Mesendoderm (in vitro differentiated cells): ENCODE data around the gene GABRA5.

Source experiments
- DNase-seq: peaks from one replicate; pipeline ENCODE4 v3.0.0; 2013
- H2AK5ac ChIP-seq: 2 replicates; pipeline ENCODE4 v1.6.1; 2013; ENCODE audit warnings: low read length, inconsistent platforms
- H2BK120ac ChIP-seq: 2 replicates; pipeline ENCODE4 v1.6.1; 2013; ENCODE audit warnings: low read depth, mild to moderate bottlenecking, low read length, moderate library complexity, mixed read lengths
- H2BK15ac ChIP-seq: replicated peaks from 2 replicates; pipeline ENCODE4 v1.6.1; 2013; ENCODE audit warnings: low read depth, mild to moderate bottlenecking, moderate library complexity
- H2BK5ac ChIP-seq: 2 replicates; pipeline ENCODE4 v1.6.1; 2013; ENCODE audit warnings: low read length, inconsistent platforms
- H3K18ac ChIP-seq: 2 replicates; pipeline ENCODE4 v1.6.1; 2013; ENCODE audit warnings: mild to moderate bottlenecking, low read length, mixed read lengths
- H3K23ac ChIP-seq: one replicate; pipeline ENCODE4 v1.6.1; 2013; ENCODE audit warnings: low read length
- H3K27ac ChIP-seq: 2 replicates; pipeline ENCODE4 v1.5.1; 2013; ENCODE audit warnings: low read depth, mild to moderate bottlenecking, inconsistent platforms, low read length, moderate library complexity
- H3K27me3 ChIP-seq: 2 replicates; pipeline ENCODE4 v1.6.1; 2013; ENCODE audit warnings: low read length, control low read depth, mild to moderate bottlenecking, inconsistent platforms; ENCODE audit not compliant: insufficient read depth, poor library complexity
- H3K36me3 ChIP-seq: 2 replicates; pipeline ENCODE4 v1.6.1; 2013; ENCODE audit warnings: low read length, inconsistent platforms; ENCODE audit not compliant: control insufficient read depth, insufficient read depth
- H3K4ac ChIP-seq: one replicate; pipeline ENCODE4 v1.6.1; 2013; ENCODE audit warnings: low read depth, mild to moderate bottlenecking, low read length, moderate library complexity
- H3K4me1 ChIP-seq: 2 replicates; pipeline ENCODE4 v1.6.1; 2013; ENCODE audit warnings: low read depth, low read length, inconsistent platforms; ENCODE audit not compliant: control insufficient read depth
- H3K4me2 ChIP-seq: 2 replicates; pipeline ENCODE4 v1.6.1; 2013; ENCODE audit warnings: low read length
- H3K4me3 ChIP-seq: 2 replicates; pipeline ENCODE4 v1.5.1; 2013; ENCODE audit warnings: mild to moderate bottlenecking, low read length
- H3K56ac ChIP-seq: one replicate; pipeline ENCODE4 v1.6.1; 2013; ENCODE audit warnings: low read length
- H3K79me1 ChIP-seq: 2 replicates; pipeline ENCODE4 v1.6.1; 2013; ENCODE audit warnings: low read length, inconsistent platforms
- H3K79me2 ChIP-seq: 2 replicates; pipeline ENCODE4 v1.6.1; 2013; ENCODE audit warnings: mild to moderate bottlenecking, low read length; ENCODE audit not compliant: control insufficient read depth, insufficient read depth
- H3K9ac ChIP-seq: 2 replicates; pipeline ENCODE4 v1.6.1; 2013; ENCODE audit warnings: low read length, inconsistent platforms
- H4K5ac ChIP-seq: one replicate; pipeline ENCODE4 v1.6.1; 2013; ENCODE audit warnings: low read length
- H4K8ac ChIP-seq: one replicate; pipeline ENCODE4 v1.6.1; 2013; ENCODE audit warnings: low read depth, mild to moderate bottlenecking, control low read depth, low read length, moderate library complexity
- WGBS: extraction: QIAGEN DNeasy Blood & Tissue Kit; methylation state at CpG from one replicate; pipeline ENCODE4 v1.1.7; 2013; ENCODE audit warnings: low lambda C conversion rate, missing lambda C conversion rate; ENCODE audit not compliant: insufficient coverage; ENCODE audit errors: extremely low coverage; 5-methylcytosine and 5-hydroxymethylcytosine counted together

Gene GABRA5

GRCh38 chr15:26928051-26928450, 61.2 kb downstream of the GABRA5 start:
- Histone ChIP-seq H3K9ac (no peak overlapping the region), H3K23ac (no peak overlapping the region), H3K56ac (no peak overlapping the region), H3K79me2 (no peaks in the 10 kb centered on the region), H3K4me2 (no peak overlapping the region), H2AK5ac (no peak overlapping the region), H3K4me3 (no peak overlapping the region), H3K79me1 (no peaks in the 10 kb centered on the region), H2BK120ac (no peak overlapping the region), H3K27me3 (no peaks in the 10 kb centered on the region), H3K18ac (no peak overlapping the region), H4K5ac (no peak overlapping the region), H3K36me3 (no peaks in the 10 kb centered on the region), H3K27ac (no peak overlapping the region), H2BK5ac (no peak overlapping the region), H2BK15ac (no peak overlapping the region), H3K4me1 (no peaks in the 10 kb centered on the region), H4K8ac (no peak overlapping the region), H3K4ac (no peak overlapping the region)
- no CpG with 5 or more reads among the region's 8 CpGs for WGBS
- DNase-seq, result no peak

GRCh38 chr15:26929588-26929987, 62.7 kb downstream of the GABRA5 start:
- no CpG with 5 or more reads among the region's 4 CpGs for WGBS
- Histone ChIP-seq H3K27ac (no peak overlapping the region), H3K4me3 (no peak overlapping the region), H3K79me1 (no peaks in the 10 kb centered on the region), H4K5ac (no peak overlapping the region), H2BK120ac (no peak overlapping the region), H3K4me2 (no peak overlapping the region), H2BK5ac (no peak overlapping the region), H3K9ac (no peak overlapping the region), H3K36me3 (no peaks in the 10 kb centered on the region), H2AK5ac (no peak overlapping the region), H3K79me2 (no peaks in the 10 kb centered on the region), H4K8ac (no peak overlapping the region), H3K27me3 (no peaks in the 10 kb centered on the region), H3K23ac (no peak overlapping the region), H3K4ac (no peak overlapping the region), H2BK15ac (no peak overlapping the region), H3K56ac (no peak overlapping the region), H3K4me1 (no peaks in the 10 kb centered on the region), H3K18ac (no peak overlapping the region)
- no peak for DNase-seq

GRCh38 chr15:26934848-26935247, 68.0 kb downstream of the GABRA5 start:
- no peak overlapping the region for H3K9ac ChIP-seq
- no peak overlapping the region for H2BK5ac ChIP-seq
- H3K79me2 ChIP-seq, result no peaks in the 10 kb centered on the region
- H3K4me2 ChIP-seq, result no peak overlapping the region
- no peak overlapping the region for H4K8ac ChIP-seq
- no peaks in the 10 kb centered on the region for H3K27me3 ChIP-seq
- H3K4ac ChIP-seq, result no peak overlapping the region
- H3K27ac ChIP-seq, result no peak overlapping the region
- no peak overlapping the region for H3K23ac ChIP-seq
- WGBS, result no CpG with 5 or more reads among the region's 6 CpGs
- H4K5ac ChIP-seq, result no peak overlapping the region
- no peaks in the 10 kb centered on the region for H3K4me1 ChIP-seq
- H2AK5ac ChIP-seq, result no peak overlapping the region
- no peaks in the 10 kb centered on the region for H3K36me3 ChIP-seq
- no peak overlapping the region for H3K18ac ChIP-seq
- no peak overlapping the region for H2BK15ac ChIP-seq
- no peak overlapping the region for H3K4me3 ChIP-seq
- no peaks in the 10 kb centered on the region for H3K79me1 ChIP-seq
- no peak for DNase-seq
- no peak overlapping the region for H3K56ac ChIP-seq
- no peak overlapping the region for H2BK120ac ChIP-seq

GRCh38 chr15:26935322-26935721, 68.5 kb downstream of the GABRA5 start:
- Histone ChIP-seq H2AK5ac (no peak overlapping the region), H2BK120ac (no peak overlapping the region), H3K4me3 (no peak overlapping the region), H2BK15ac (no peak overlapping the region), H3K79me1 (no peaks in the 10 kb centered on the region), H3K23ac (no peak overlapping the region), H3K36me3 (no peaks in the 10 kb centered on the region), H4K8ac (no peak overlapping the region), H3K27ac (no peak overlapping the region), H3K79me2 (no peaks in the 10 kb centered on the region), H2BK5ac (no peak overlapping the region), H3K27me3 (no peaks in the 10 kb centered on the region), H3K4me2 (no peak overlapping the region), H4K5ac (no peak overlapping the region), H3K9ac (no peak overlapping the region), H3K4ac (no peak overlapping the region), H3K56ac (no peak overlapping the region), H3K18ac (no peak overlapping the region), H3K4me1 (no peaks in the 10 kb centered on the region)
- no peak for DNase-seq
- WGBS, result no CpG with 5 or more reads among the region's 12 CpGs

GRCh38 chr15:26936502-26936901, 69.6 kb downstream of the GABRA5 start:
- Histone ChIP-seq H3K4me3 (no peak overlapping the region), H3K9ac (no peak overlapping the region), H4K8ac (no peak overlapping the region), H3K4me1 (no peaks in the 10 kb centered on the region), H2BK5ac (no peak overlapping the region), H3K4ac (no peak overlapping the region), H3K18ac (no peak overlapping the region), H3K79me1 (no peaks in the 10 kb centered on the region), H2BK120ac (no peak overlapping the region), H4K5ac (no peak overlapping the region), H2AK5ac (no peak overlapping the region), H3K56ac (no peak overlapping the region), H3K36me3 (no peaks in the 10 kb centered on the region), H3K27ac (no peak overlapping the region), H3K79me2 (no peaks in the 10 kb centered on the region), H3K4me2 (no peak overlapping the region), H2BK15ac (no peak overlapping the region), H3K27me3 (no peaks in the 10 kb centered on the region), H3K23ac (no peak overlapping the region)
- no peak for DNase-seq
- WGBS, result no CpG with 5 or more reads among the region's 5 CpGs

GRCh38 chr15:26937134-26937533, 70.3 kb downstream of the GABRA5 start:
- H3K4me3 ChIP-seq, result no peak overlapping the region
- no peaks in the 10 kb centered on the region for H3K4me1 ChIP-seq
- H3K79me2 ChIP-seq, result no peaks in the 10 kb centered on the region
- no peaks in the 10 kb centered on the region for H3K27me3 ChIP-seq
- H3K27ac ChIP-seq, result no peak overlapping the region
- H3K79me1 ChIP-seq, result no peaks in the 10 kb centered on the region
- H2BK5ac ChIP-seq, result no peak overlapping the region
- no peak overlapping the region for H3K4me2 ChIP-seq
- no peaks in the 10 kb centered on the region for H3K36me3 ChIP-seq
- no peak overlapping the region for H3K18ac ChIP-seq
- no peak overlapping the region for H4K8ac ChIP-seq
- no peak overlapping the region for H2AK5ac ChIP-seq
- no peak overlapping the region for H3K9ac ChIP-seq
- H3K4ac ChIP-seq, result no peak overlapping the region
- no peak for DNase-seq
- WGBS, result no CpG with 5 or more reads among the region's 13 CpGs
- no peak overlapping the region for H2BK120ac ChIP-seq
- H4K5ac ChIP-seq, result no peak overlapping the region
- no peak overlapping the region for H2BK15ac ChIP-seq
- H3K23ac ChIP-seq, result no peak overlapping the region
- no peak overlapping the region for H3K56ac ChIP-seq
